Inflammatory macrophage treated with lipopolysaccharide for 1 hour (primary cell): ENCODE data around the gene RAD50.

Experiments
- DNase-seq, 2 donors: peaks; one replicate each; pipeline ENCODE4 v3.0.0-alpha.2; 2020 to 2022

Gene RAD50

DNA sequence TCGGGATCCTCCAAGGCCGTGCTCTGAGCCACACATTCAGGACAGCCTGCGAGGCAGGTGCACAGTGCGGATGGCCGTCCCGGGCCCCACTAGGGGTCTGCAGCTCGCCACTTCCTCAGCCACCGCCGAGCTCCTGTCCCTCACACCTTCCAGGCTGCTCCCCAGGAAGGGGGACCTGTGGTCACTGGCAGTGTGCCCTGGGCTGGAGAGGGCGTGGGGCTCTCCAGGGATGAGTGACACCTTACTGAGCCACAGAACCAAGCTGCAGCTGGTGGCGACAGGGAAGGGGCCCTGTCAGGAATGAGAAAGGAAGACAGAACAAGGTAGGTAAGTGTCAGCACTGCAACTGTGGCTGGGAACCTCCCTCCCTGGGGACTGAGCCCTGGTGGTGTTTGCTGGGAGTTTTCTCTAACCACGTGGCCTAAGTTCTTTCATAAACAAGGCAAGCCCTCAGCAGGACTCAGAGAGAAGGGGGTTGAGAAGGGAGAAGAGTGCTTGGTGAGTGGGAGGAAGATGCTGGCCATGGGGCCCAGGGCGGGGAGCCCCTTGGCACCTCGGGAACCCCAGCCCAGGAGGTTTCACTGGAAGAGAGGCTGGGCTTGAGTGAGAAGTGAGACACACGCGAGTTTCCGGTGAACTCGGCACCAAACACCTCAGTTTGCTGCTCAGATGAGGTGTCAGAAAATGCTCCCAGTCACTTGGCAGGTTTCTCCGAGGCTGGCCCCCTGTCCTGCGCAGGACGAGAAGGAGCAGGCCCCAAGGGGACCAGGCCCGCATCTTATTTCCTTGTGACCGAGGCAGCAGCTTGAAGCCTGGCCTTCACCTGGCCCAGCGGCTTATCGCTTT lies 106.4 kb downstream of the RAD50 start:
- peak; percentile 38 to 81 for DNase-seq

DNA sequence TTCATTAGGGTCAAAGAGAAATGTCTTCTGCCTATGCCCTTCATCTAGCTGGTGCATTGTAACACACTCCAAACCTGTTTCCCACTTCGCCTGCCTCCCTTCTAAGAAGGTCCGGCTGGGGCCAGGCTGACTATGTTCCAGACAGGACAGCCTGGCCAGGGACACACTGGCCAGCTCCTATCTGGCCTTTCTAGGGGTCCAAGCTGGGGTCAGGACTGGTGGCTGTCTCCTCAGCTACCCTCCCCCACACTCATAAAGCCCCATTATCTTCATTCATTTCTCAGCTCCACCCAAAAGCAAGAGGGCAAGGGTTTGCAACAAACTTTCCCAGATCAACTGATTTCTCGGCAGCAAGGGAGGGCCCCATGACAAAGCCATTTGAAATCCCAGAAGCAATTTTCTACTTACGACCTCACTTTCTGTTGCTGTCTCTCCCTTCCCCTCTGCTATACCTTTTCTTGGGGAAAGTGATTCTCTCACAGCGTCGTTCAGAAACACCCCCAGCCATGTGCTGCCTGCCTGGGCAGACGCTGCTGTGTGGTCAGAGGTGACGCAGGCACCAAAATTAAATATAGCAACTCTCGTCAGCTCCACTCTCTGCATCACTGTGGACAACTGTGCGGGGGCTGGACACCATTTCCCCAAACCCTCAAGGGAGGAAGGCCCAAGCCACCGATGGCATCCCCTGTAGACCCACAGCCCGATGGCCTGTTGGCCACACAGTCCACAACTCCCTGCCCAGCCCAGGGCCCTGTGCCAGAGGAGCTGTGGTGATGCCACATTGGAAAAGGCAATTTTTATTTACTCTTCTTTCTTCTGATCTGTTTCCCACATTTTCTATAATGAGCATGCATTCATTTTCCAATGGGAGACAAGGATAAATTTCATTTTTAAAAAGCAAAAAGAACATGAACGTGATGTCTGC lies 107.3 kb downstream of the RAD50 start:
- DNase-seq: peak in 1 of 2 donors; percentile 18

DNA sequence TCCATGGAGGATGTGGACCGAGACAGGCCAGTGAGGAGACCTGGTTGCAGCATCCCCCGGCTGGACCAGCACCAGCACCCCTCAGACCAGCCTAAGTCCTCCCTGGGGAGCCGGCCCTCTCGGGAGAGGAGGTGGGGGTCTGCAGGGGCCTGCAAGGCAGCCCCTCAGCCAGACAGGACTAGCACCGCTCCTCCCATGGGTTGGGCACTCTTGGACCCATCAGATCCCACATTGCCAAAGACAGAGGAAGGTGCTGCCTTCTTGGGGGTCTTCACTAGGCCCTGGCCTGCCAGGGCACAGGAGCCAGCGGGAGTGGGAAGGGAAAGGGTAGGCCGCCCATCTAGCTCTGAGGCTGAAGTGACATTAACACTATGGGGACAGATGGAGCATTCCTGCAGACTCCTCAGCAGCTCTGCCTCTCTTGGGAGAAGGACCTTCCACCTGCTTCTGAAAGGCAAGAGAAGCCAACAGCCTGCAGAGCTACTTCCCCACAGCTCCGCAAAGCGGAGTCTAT lies 108.0 kb downstream of the RAD50 start:
- no peak for DNase-seq

DNA sequence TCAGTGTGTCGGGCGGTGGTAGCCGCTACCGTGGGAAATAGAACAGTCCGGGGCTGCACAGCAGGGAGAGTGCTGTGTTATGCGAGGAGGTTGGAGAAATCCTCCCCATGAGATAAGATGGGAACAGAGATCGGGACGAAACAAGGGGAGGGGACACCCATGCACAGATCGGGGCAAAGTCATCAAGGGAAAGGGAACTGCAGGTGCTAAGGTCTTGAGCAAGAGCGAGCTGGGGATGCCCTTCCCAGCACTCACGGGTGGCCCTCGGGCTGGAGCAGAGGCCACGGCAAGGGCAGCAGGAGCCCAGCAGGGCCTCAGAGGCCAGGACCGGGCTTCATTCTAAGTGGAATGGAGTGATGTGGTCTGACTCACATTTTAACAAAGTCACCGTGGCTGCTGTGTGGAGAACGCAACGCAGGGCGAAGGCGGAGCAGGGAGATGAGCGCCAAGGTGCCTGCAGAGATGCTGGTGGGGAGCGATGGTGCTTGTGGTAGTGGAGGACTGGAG lies 108.8 kb downstream of the RAD50 start:
- no peak for DNase-seq

DNA sequence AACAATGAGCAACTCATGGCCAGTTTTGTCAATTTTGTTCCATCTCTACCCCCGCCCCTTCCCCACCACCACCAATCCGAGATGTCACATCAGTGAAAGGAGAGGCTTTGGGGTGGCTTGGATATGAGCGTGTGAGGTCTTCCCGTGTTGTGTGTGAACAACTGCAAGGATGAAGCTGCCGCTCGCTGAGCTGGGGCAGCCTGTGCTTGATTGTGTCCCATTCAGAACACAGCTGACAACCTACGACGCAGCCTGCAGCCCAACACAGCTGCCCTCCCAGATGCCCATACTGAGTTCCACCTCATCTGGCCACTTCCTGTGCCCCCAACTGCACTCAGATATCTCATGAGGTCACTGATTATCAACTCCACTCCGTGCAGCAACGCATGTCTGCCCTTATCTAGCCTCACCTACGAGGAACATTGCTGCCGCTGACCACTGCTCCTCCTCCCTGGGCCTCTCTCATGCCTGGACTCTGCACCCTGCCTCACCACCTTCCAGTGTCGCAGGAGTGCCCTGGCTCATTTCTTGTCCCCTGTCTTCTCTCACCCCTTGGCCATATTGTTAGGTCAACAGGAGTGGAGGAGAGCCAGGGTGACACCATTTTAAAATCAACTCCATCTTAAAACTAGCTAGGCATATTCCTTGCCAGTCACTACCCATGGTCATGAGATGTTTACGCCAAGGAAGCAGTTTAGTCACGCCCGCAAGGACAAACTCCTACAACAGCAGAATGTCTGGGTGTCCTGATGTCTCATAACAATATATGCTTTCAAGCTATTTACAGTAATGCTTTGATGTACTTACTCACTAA lies 109.7 kb downstream of the RAD50 start:
- DNase-seq: no peak

DNA sequence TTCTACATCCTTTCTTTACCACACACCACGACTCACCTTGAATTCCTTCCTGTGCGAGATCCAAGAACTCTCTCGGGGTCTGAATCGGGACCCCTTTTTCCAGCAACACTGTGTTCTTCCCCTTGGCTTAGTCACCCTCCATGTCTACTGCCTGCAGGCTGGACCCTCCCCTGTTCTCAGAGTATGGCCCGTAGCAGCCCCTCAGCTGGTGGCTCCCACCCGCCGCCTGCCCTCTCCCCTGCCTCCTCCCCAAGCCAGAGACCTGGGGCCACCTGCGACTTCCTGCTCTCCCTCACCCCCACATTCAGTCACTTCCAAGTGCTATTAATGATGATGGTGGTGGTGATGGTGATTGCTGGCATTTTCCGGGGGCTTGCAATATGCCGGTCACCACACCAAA lies 110.5 kb downstream of the RAD50 start:
- DNase-seq: no peak

DNA sequence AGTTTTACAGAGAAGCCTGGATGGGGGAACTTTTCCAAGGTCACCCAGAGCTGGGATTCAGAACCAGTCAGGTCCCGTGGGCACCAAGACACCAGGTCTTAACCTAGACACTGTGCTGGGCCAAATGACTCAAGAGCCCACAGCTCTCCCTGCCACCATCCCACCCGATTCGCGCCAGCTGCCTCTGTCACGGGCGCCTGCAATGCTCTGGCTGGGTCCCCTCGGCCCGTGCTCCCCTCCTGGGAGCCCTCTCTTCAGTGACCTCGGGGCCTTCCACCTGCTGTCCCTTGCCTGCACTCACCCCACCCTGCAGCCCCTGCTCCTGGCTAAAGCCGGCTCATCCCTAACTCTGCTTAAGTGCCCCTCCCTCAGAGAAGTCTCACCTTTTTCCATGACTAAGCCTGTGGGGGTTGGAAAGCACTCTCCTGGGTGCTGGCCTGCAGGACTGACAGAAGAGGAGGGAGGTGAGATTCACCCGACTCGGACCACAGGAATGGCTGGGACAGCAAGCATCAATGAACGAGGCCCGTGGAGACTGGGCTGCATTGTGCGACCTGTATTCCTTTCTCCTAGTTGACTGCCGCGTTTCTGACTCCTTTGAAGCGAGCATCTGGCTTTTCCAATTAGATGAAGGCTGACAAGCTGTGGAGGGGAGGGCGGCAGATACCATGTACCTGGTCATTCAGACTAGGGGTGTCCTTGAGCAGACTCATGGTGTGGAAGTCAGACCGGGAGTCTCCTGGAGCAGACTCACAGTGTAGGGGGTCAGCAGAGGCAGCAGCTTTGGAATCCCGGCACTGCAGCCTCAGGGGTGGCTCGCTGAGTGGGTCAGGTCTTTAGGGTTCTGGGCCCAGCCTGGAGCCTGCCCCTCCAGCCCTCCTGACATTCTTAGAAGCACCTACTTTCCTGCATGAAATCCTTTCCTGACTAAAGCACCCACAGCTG lies 111.3 kb downstream of the RAD50 start:
- DNase-seq: no peak

DNA sequence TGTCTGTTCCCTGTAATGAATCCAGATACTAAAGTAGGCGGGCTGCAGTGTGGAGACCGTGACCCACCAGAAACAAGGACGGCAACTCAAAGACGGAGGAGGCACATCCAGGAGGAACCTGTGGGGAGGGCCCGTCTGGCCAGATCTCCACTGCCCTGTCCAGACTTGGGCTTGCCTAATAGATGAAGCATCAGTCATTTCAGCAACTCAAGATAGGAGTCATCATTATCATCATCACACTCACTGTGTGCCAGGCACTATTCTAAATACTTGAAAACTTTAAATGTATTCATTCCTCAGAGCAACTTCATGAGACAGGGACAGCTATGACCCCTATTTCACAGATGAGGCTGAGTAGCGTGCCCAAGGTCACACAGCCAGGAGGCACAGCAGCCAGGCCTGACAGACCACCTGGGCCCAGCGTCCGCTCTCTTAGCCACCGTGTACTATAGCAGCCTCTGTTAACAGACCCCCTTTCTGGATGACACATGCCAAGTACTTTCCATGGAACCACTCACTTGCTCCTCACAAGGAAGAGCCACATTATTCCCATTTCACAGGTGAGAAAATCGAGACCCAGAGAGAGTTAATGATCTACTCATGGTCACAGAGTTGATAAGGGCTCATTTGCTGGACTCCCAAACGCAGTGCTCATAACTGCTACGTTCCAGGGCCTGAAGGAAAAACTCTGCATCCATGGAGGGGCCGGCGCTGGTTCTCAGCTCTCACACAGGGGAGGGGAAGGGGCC lies 112.1 kb downstream of the RAD50 start:
- no peak for DNase-seq

DNA sequence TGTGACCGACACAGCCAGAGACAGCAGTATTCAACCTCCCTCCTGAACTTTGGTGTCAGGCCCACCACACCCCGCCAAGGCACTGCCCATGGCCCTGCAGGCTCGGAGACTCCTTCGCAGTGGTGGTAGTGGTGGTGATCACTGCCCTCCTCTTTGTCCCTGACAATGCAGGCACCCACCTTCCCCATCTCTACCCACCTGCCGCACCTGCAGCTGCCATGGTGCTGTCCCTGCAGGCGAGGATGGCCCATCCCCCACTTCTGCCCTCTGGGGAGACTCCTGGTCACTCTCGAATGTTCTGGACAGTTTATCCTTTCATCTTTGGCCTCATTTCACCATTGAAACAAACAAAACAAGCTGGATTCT lies 112.7 kb downstream of the RAD50 start:
- DNase-seq: no peak

DNA sequence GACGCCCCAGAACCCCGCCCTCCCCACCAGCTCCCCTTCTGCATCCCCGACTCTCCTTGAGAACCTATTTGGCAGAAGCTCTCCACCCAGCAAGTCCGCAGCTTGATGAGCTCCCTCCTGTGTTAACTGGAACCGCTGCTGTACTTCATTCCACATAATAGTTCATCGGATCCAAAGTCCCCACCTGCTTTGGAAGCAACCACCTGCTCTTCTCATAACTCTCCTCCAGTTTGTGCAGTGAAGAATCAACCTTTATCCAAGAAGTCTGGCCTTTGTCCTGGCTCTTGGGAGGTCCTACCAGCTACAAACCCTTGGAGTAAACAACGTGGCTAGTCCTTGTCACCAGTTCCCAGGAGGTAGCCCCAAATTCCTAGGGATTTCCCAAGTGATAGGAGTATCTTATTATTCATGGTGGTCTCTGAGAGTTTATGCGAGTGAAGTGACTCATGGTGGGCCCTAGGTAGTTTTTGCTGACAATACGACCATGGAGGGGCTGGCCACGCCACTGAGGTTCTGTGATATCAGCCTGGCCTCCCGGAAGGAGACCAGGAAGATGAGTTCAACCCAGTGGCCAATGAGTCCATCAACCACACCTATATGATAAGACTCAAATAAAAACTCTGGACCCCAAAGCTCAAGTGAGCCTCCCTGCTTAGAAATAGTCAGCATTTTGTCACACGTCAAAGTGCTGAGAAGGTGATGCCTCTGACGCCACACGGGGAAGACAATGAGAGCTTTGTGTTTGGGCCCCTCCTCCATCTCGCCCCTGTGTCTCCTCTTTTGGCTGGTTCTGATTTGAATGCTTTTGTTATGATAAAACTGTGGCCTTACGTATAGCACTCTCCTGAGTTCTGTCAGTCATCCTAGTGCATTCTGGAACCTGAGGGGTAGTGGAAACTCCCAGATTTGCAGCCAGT lies 113.4 kb downstream of the RAD50 start:
- no peak for DNase-seq

DNA sequence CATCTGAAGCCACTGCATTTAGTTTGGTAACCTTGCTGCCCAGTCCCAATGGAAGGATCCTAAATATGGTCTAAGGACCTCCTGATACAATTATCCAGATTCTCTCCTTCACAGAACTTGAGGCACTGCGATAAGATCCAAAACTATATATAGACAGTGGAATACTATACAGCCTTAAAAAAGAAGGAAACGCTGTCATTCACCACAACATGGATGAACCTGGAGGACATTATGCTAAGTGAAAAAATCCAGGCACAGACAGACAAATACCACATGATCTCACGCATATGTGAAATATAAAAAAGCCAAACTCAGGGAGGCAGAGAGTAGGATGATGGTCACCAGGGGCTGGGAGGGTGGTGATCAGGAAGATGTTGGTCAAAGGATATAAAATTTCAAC lies 114.2 kb downstream of the RAD50 start:
- DNase-seq: no peak

DNA sequence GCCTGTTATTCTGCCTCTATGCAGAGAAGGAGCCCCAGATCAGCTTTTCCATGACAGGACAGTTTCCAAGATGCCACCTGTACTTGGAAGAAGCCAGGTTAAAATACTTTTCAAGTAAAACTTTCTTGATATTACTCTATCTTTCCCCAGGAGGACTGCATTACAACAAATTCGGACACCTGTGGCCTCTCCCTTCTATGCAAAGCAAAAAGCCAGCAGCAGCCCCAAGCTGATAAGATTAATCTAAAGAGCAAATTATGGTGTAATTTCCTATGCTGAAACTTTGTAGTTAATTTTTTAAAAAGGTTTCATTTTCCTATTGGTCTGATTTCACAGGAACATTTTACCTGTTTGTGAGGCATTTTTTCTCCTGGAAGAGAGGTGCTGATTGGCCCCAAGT lies 116.7 kb downstream of the RAD50 start:
- no peak for DNase-seq

DNA sequence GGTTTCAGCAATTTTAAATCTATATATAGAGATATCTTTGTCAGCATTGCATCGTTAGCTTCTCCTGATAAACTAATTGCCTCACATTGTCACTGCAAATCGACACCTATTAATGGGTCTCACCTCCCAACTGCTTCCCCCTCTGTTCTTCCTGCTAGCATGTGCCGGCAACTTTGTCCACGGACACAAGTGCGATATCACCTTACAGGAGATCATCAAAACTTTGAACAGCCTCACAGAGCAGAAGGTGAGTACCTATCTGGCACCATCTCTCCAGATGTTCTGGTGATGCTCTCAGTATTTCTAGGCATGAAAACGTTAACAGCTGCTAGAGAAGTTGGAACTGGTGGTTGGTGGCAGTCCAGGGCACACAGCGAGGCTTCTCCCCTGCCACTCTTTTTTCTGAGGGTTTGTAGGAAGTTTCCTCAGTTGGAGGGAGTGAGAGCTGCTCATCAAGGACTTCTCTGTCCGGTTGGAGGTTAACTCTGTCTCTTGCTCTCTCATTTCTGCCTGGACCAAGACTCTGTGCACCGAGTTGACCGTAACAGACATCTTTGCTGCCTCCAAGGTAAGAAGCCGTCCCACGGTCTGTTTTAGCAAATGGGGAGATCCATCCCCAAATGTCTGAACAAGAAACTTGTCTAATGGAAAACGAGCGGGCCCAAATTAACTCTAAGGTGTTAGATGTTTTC lies 117.3 kb downstream of the RAD50 start, which contains the start of gene IL4:
Gene IL4 (plus strand): TSS at position 51 of the 692 bp plus-strand sequence. CDS start 62 bp downstream, at position 113.
- no peak for DNase-seq

DNA sequence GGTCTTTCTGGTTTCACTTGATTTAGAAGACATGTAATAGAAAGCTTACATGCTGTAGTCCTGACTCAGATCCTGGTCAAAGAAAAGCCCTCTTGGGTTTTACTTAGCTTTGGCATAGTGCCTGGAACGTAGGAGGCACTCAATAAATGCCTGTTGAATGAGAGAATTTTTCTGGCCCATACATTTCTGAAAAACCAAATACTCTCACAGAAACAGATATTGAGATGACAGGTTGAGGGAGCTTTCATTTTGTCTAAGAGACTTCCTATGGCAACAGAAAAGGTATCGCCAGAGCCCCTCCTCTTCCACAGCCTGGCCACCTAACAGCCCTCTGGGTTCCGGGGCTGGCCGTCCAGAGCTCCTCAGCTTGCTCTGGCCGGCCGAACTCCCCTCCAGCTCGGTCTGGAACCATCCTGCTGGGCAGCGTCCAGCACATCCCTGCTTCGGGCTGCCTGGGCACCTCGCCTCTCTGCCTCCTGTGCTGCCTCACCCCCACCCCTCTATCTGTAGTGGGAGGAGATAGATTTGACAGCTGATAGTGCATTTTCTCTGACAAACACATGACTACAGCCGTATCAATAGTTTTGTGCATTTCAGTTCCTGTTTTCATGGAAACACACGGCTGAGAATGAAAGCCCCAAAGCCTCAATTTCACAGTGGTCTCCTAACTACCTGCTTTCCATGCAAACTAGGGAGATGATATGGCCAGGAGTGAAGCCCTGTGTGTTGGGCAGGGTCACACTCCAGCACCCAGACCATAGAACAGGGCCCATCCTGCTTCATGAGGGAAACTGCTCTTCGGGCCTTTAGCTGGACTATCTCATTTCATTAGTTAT lies 118.1 kb downstream of the RAD50 start:
- no peak for DNase-seq

DNA sequence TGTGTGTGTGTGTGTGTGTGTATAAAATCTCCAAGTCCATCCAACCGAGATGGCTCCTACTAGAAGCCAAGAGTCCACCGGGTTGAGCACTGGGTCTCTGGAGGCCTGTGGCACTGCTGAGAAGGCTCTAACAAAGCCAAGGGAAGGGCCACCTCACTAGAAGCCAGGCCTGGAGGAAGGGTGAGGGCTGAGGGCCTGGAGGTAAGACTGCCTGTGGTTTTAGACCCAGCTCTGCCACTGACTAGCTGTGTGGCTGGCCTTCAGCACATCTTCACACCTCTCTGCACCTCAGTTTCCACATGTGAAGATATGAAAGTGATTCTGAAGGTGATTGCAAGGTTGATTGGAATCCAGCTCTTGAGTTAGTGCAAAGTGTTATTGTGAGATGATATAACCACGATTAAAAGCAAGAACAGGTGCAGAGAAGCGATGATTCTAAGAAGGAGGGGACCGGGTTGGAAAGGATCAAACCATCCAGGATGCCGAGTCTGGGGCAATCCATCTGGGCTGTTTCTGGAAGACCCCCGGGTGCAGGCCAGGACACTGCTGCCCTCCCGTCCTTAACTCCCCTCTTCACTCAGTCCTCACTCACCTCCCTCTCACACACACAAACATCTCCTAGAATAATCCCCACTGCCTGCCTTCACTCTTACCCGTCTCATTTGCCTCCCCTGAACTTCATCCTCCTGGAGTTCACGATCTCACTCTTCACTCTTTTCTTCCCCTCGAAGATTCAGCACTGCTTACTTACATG lies 119.3 kb downstream of the RAD50 start:
- DNase-seq: no peak

DNA sequence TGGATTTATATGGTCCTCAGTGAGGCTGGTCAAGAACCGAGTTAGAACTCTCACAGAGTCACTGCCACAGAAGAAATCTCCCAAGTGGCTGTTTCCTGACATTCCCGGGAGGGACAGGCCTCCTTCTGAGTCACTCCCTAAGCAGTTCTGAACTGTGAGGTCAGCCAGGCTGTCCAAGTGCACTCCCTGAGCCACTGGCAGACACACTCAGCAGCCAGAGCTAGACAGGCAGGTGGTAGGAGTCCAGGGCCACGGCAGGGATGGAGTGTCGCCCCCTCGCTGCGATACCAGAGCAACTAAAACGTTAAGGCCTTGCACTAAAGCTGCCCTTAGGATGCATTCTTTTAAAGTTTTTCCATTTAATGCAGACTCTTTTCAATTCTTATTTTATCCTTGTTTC lies 120.4 kb downstream of the RAD50 start:
- no peak for DNase-seq
